GM18519 (cell line): Measurements from ENCODE around the gene SASS6.

Experiments
- ATAC-seq: cut with Tn5 transposase; IDR thresholded peaks from one replicate; pipeline ENCODE4 v1.9.1; 2021; ENCODE audit warnings: mild to moderate bottlenecking, moderate library complexity; ENCODE audit not compliant: unreplicated experiment, low FRiP score

The SASS6 gene

GRCh38 chr1:100132566-100133477 is at the start of gene SASS6, which contains the start of gene TRMT13:
SASS6 (minus strand) TSS chr1:100132930; CDS start chr1:100132814, 116 bp downstream.
TRMT13 (plus strand) TSS chr1:100133163; CDS start chr1:100133169, 6 bp downstream.
- ATAC-seq, result peak; percentile 68

DNA sequence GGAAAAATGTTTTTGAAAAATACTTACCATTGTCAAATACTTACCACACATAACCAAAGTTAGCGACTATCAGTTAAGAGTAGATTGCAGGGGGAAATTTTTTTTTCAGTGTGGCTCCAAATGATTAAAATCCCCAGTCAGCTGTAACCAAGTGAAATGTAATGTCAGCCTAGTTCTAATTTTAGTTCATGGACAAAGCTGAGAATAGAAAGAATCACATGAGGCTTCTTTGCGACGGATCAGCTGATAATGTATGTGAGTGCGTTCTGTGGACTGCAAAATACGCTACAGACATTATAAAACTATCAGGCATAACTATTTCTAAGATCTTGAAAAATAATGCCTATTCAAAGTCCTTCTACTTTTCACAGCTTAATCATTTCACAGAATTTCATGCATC is 45.4 kb upstream of the SASS6 start, which contains the start of gene LRRC39:
Gene LRRC39 (minus strand): TSS at position 166 of the 400 bp plus-strand sequence. CDS start 9,740 bp downstream, outside the sequence.
- no peak for ATAC-seq

- ATAC-seq, result no peak
Observed at GRCh38 chr1:100177295-100178041, 44.7 kb upstream of the SASS6 start.

- ATAC-seq, result no peak
Observed at GRCh38 chr1:100168051-100168450, 35.3 kb upstream of the SASS6 start.

DNA sequence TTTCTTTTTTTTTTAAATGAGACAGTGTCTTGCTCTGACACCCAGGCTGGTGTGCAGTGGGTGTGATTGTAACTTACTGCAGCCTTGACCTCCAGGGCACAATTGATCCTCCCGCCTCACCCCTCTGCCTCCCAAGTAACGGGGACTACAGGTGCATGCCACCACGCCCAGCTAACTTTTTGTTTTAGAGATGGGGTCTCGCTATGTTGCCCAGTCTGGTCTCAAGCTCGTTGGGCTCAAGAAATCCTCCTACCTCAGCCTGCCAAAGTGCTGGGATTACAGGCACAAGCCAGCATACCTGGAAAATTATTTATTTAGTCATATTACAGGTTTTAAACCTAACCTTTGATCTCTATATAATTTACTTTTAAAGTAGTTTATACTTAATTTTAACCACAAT is 32.0 kb upstream of the SASS6 start:
- no peak for ATAC-seq

DNA sequence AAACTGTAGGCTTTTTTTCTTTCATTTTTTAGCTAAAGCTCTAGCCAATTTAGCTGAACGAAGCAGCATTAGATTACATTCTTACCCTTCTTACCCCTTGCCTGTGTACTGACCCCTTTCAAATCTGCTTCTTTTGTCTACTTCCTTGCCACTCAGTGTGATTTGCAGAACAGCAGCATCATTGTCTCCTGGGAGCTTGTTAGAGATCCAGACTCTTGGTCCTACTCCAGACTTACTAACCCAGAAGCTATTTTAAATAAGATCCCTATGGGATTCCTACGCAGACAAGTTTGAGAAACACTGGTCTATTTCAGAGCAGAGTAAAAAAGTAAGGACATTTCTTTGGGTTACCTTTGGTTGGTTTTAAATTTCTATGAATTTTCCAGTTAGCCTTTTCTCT is 31.5 kb upstream of the SASS6 start:
- no peak for ATAC-seq

DNA sequence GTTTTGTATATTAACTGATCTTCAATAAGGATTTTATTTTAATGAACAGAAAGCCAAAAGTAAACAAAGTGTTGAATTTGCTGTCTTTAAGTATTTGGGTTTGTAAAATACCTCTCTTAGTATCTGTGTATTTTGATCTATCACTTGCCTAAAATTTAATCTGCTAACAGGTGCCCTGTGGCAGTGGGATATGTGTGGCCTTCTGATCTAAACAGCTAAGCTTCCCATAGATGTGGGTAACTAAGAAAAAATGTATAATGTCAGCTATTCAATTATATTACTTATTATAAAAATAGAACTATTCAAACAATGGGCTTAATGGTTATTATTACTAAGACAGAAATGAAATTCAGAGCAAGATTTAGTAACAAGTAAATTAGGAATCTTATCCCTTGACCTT is 30.2 kb upstream of the SASS6 start:
- no peak for ATAC-seq

DNA sequence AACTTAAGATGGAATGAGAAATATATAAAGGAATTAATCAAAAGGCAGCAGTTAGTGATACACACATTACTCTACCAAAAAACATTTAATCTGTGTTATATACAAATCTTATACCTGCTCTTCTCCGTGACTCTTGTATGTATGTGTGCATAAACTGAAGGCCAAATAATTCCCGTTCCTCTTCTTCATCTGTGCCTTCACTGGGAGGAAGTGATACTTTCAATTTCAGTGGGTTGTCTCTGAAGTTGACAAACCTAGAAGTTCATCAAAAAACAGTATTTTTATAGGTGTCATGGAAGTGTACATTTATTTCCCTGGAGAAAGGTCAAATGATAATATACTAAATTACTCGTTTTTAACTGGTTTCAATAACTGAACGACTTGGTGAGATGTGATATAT is 19.5 kb upstream of the SASS6 start:
- peak; percentile 65 for ATAC-seq

DNA sequence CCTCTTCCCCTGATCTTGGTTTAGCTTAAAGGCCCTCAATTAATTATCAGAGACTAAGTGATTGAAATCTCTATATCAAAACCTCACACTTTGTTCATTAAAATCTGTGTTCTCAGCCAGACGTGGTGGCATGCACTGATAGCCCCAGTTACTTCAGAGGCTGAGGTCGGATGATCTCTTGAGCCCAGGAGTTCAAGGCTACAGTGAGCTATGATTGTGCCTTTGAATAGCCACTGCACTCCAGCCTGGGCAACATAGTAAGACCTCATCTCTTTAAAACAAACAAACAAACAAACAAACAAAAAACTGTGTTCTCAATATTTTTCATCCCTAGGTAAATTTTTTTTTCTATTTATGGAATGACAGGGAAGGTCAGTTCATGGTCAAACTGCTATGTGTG is 18.9 kb upstream of the SASS6 start:
- ATAC-seq, result no peak

GRCh38 chr1:100147875-100148274 is 15.1 kb upstream of the SASS6 start:
- ATAC-seq, result no peak

- ATAC-seq, result no peak
Observed at GRCh38 chr1:100146958-100147357, 14.2 kb upstream of the SASS6 start.

GRCh38 chr1:100145116-100145515 is 12.4 kb upstream of the SASS6 start:
- ATAC-seq, result no peak

DNA sequence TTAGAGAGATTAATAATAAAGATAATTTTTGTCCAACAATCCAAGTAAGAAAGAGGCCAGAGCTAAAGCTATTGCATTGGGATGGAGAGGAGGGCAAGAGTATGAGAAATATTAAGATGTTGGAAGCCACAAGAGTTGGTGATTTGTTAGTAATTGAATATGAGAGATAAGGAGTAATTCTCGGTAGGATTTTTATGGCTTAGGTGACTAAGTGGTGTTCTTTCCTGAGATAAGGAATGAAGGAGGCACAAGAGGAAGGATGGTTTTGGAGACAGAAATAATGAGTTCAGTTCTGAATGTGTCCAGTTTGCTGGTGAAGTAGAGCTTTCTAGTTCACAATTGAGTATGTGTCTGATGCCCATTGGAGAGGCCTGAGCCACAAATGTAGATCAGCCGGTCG is 9.6 kb upstream of the SASS6 start:
- no peak for ATAC-seq

GRCh38 chr1:100141192-100141591 is 8.5 kb upstream of the SASS6 start:
- no peak for ATAC-seq

GRCh38 chr1:100137602-100138001 is 4.9 kb upstream of the SASS6 start:
- no peak for ATAC-seq

DNA sequence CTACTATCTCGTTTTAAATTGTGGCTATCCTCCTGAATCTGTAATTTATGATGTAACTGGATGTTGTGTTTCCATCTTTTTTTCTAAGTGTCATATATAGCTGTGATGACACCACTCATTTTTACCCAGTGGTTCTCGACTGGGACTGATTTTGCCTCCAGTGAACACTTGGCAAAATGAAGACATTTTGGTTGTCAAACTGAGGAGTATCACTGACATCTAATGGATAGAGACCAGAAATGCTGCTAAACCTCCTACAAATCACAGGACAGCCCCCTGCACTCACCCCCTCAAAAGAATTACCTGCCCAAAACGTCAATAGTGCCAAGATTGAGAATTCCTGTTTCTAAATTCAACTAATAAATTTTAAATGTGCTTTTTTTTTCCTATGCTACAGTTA is 2.1 kb upstream of the SASS6 start:
- no peak for ATAC-seq

GRCh38 chr1:100131623-100132022 is 1.1 kb downstream of the SASS6 start:
- ATAC-seq, result no peak

- no peak for ATAC-seq
Observed at GRCh38 chr1:100130552-100131077, 2.1 kb downstream of the SASS6 start.

- ATAC-seq, result no peak
Observed at GRCh38 chr1:100127226-100127625, 5.5 kb downstream of the SASS6 start.

DNA sequence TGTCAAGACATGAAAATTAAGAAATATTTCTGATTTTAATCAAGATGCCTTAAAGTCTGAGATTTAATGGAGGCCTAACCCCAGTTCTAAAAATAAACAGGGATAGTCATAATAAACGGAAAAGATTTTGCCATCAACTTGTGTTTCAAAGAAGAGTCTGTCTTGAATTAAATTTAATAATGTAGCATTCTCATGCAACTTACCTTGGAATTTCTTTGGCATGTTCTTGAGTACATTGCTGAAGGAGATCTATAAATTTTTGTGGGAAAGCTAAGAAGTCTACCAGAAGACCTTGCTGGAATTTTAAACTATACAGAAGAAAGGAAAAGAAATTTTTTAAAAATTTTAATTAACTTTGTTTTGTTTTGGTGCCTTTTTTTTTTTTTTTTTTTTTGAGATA is 10.6 kb downstream of the SASS6 start:
- no peak for ATAC-seq

GRCh38 chr1:100115524-100115923 is 17.2 kb downstream of the SASS6 start:
- no peak for ATAC-seq
